Transverse colon (tissue), 4 donors: ENCODE measurements around the gene KAT2A. TPM values are rescaled to one million over a fixed set of nuclear protein-coding genes. Genes with fewer than 3 reads are reported as not detected.

Experiments
- DNase-seq: peaks from one replicate; pipeline ENCODE4 v3.0.0-alpha.2; 2019
- H3K27ac ChIP-seq, 4 donors: fragments of 200-600 bp; sonication (generic); 2 replicates each; pipeline ENCODE4 v1.5.1; 2016 to 2018; ENCODE audit warnings: inconsistent platforms in 4 of 4
- H3K27me3 ChIP-seq: fragments of 200-600 bp; sonication (generic); 2 replicates; pipeline ENCODE4 v1.5.1; 2017; ENCODE audit warnings: inconsistent platforms
- H3K36me3 ChIP-seq, 4 donors: fragments of 200-600 bp; sonication (generic); 2 replicates each; pipeline ENCODE4 v1.5.1; 2017 to 2019; ENCODE audit warnings: inconsistent platforms in 4 of 4
- H3K4me1 ChIP-seq, 4 donors: fragments of 200-600 bp; sonication (generic); 2 replicates each; pipeline ENCODE4 v1.5.1; 2017 to 2020; ENCODE audit warnings: inconsistent platforms in 4 of 4
- H3K4me3 ChIP-seq, 4 donors: fragments of 200-600 bp; sonication (generic); 1 replicate in 1 of 4; 2 replicates in 3 of 4; pipeline versions ENCODE4 v1.5.1 to v1.6.1; 2017 to 2019; ENCODE audit warnings: inconsistent platforms in 4 of 4
- H3K9me3 ChIP-seq, 2 donors: fragments of 200-600 bp; sonication (generic); 2 replicates each; pipeline ENCODE4 v1.5.1; 2017 to 2019; ENCODE audit warnings: inconsistent platforms in 2 of 2
- EP300 ChIP-seq: sonication (generic); formaldehyde crosslinking; IDR thresholded peaks from one replicate; pipeline ENCODE4 v1.6.1; 2017; ENCODE audit warnings: antibody characterized with exemption, low read depth
- POLR2A ChIP-seq: fragments of 450-650 bp; IDR thresholded peaks from one replicate; pipeline ENCODE4 v1.6.1; 2016; ENCODE audit warnings: antibody characterized with exemption, mild to moderate bottlenecking, moderate library complexity
- POLR2AphosphoS5 ChIP-seq, 3 donors: sonication (generic); formaldehyde crosslinking; IDR thresholded peaks; one replicate each; pipeline ENCODE4 v1.6.1; 2016; ENCODE audit warnings: antibody characterized with exemption in 3 of 3
- WGBS, 2 donors: methylation state at CpG; one replicate each; pipeline ENCODE4 v1.1.5; 2018; ENCODE audit warnings: low coverage in 1 of 2; 5-methylcytosine and 5-hydroxymethylcytosine counted together
- in situ Hi-C, 4 donors: fragments of 200-750 bp; cut with MboI; loops; one replicate each; pipeline versions ENCODE4 v1.15.0 to v1.15.1; 2017; ENCODE audit warnings: low sequenced_read_pairs in 3 of 4, low pct_ligation_motif_present in 1 of 4, low pct_unique_long_range_greater_than_20kb in 1 of 4
- intact Hi-C: fragments of 100-400 bp; cut with DNase I; formaldehyde crosslinking; loops from one replicate; pipeline ENCODE4 v1.15.1; 2023; ENCODE audit warnings: low total_unique reads
- total RNA-seq, 4 donors: library from RNA; depleted of rRNA; stranded (reverse); fragments of >200 nt; gene quantifications; one replicate each; pipeline ENCODE4 v1.1.0, GENCODE V29; 2016
- TF ChIP-seq, protein P1 (sequence below), 5 experiments: fragments of 200-600 bp in 3 of 5; fragments of 450-650 bp in 2 of 5; sonication (generic) in 3 of 5; IDR thresholded peaks; 1 replicate in 2 of 5; 2 replicates in 3 of 5; pipeline ENCODE4 v1.5.1; 2016 to 2017; ENCODE audit warnings: antibody characterized with exemption in 5 of 5, inconsistent platforms in 3 of 5, mild to moderate bottlenecking in 2 of 5, moderate library complexity in 1 of 5

KAT2A gene
- total RNA-seq, 4 donors from 2014 or later, result 16.9 to 154 (median 48.9) TPM

DNA sequence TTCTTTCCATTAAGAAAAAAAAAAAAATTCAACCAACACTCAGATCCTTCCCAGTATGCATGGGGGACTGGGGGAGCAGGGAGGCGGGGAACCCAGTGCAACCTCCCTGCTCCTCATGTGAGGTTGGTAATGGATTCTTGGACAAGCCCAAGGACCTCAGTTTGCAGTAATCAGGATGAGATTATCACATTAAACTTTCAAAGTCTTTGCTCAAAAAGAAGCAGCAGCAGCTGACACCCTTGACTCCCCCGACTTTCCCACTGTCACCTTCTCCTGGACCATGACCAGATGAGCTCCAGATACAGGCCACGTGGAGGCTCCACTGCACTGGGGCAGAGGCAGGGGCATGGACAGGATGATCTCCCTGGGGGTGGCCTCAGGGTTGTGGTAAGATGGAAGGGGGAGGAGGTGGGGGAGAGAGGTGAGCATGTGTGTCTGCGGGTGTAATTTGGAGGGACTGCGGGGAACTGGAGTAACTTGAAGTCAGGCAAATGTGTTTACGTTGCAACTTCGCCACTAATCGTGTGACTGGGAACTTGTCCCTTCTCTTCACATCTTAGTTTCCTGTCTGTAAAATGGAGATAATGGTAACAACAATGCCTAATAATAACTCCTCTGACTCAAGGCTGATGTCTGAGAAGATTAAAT, 42.6 kb downstream of the KAT2A start:
- Histone ChIP-seq H3K4me1 (no peaks in the 10 kb centered on the region), H3K9me3 (no peaks in the 10 kb centered on the region), H3K27me3 (peaks cover 6% of the 10 kb centered on the region), H3K36me3 (no peaks in the 10 kb centered on the region), H3K4me3 (no peak overlapping the region), H3K27ac (no peak overlapping the region)
- intact Hi-C loops, result no loop called here
- in situ Hi-C loops, result loop anchor here in 1 of 4 donors (25.0 kb wide), 1 partner anchor 341 kb away; the partner anchor contains the start of gene HAP1
- WGBS, 2 donors, result 59 to 83% methylated on average over 3 to 8 of the region's 8 CpGs
- TF ChIP-seq EP300 (no peak), POLR2AphosphoS5 (IDR thresholded peaks at IDR 0.05) (no peak), POLR2A (no peak)
- TF ChIP-seq, protein P1, sequence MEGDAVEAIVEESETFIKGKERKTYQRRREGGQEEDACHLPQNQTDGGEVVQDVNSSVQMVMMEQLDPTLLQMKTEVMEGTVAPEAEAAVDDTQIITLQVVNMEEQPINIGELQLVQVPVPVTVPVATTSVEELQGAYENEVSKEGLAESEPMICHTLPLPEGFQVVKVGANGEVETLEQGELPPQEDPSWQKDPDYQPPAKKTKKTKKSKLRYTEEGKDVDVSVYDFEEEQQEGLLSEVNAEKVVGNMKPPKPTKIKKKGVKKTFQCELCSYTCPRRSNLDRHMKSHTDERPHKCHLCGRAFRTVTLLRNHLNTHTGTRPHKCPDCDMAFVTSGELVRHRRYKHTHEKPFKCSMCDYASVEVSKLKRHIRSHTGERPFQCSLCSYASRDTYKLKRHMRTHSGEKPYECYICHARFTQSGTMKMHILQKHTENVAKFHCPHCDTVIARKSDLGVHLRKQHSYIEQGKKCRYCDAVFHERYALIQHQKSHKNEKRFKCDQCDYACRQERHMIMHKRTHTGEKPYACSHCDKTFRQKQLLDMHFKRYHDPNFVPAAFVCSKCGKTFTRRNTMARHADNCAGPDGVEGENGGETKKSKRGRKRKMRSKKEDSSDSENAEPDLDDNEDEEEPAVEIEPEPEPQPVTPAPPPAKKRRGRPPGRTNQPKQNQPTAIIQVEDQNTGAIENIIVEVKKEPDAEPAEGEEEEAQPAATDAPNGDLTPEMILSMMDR (IDR thresholded peaks at IDR 0.05), result no peak
- DNase-seq, result no peak

DNA sequence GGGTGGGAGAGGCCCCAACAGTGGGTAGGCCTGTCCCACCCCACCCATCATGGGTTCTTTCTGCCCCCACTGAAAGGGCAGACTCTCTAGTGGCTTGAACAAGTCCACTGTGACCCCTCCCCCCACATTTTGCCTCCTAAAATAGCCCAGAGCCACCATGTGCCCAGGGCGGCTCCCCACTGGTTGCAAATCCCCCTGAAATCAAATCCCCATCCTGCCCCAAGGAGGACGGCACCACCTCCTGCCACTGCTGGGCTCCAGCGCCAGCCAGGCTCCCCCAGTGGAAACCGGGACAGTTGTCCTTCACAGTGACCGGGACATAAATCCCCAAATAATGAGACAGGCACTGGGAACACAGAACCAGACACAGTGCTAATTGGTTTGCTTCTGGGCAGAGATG, 43.4 kb downstream of the KAT2A start:
- in situ Hi-C loops, result loop anchor here in 1 of 4 donors (25.0 kb wide), 1 partner anchor 340 kb away; the partner anchor contains the start of gene HAP1
- peaks cover 13% of the 10 kb centered on the region for H3K27me3 ChIP-seq
- TF ChIP-seq POLR2AphosphoS5 (IDR thresholded peaks at IDR 0.05) (no peak), EP300 (no peak), POLR2A (no peak)
- TF ChIP-seq, protein P1 (IDR thresholded peaks at IDR 0.05), result no peak
- H3K27ac ChIP-seq, result no peak overlapping the region
- 86% methylated on average over 5 of the region's 5 CpGs; no CpG with 5 or more reads in 1 of the 2 donors for whole genome bisulfite sequencing, 2 donors
- H3K9me3 ChIP-seq, result no peaks in the 10 kb centered on the region
- intact Hi-C loops, result no loop called here
- DNase-seq, result no peak
- no peak overlapping the region for H3K4me3 ChIP-seq
- H3K36me3 ChIP-seq, result no peaks in the 10 kb centered on the region
- H3K4me1 ChIP-seq, result peaks cover 0 to 1% (median under 1%) of the 10 kb centered on the region in 4 donors

DNA sequence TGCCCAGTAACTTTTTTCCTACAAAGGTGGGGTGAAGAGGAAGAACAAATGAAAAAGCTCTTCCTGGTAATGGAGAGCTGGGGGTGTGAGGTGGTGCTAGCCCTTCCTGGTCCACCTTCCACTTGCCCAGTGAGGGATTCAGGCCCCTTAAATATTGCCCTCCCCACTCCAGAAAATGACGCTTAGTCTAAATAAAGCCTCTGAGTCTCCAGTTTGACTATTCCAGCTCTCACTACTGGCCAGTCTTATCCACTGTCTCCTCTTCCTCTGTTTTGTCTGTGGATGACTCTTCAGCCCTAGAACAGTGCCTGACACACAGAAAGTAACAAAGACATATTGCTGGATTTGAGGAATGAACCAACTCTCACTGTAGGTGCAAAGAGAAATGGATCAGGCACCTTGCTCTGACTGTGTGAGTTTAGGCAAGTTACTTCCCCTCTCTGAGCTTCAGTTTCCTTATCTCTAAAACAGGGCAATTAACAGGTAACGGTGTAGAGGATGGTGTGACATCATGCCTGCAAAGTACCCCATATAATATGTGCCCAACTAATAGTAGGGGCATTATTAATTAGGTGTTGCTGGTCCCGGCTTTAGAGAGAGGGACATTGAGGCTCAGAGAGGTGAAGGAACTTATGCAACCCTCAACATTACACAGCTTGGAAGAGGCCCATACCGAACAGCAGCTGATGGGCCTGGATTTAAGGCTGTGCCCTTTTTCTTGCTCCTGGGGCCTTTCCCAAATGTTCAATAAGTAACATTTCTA, 44.2 kb downstream of the KAT2A start:
- TF ChIP-seq POLR2A (no peak), POLR2AphosphoS5 (IDR thresholded peaks at IDR 0.05) (no peak), EP300 (no peak)
- TF ChIP-seq, protein P1 (IDR thresholded peaks at IDR 0.05), result no peak
- DNase-seq, result no peak
- intact Hi-C loops, result no loop called here

DNA sequence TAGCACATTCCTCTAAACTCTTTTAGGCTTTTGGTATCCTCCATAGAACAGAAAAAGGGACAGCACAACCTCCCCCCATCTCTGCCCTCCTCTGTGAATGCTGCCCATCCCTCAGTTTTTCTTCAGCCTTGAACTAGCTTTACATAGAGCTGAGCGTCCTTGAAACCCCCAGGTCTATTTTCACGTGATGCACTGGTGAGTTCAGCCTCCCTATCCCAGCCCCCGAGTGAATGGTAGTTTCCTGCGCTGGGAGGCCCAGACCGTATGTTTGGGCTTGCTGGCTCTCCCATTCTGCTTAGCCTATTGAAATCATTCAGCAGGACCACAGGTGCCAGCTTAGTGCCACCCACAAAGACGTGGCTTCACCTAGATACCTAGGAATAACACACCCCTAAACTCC, 45.4 kb downstream of the KAT2A start:
- H3K27ac ChIP-seq, result no peak overlapping the region
- H3K4me1 ChIP-seq, result peaks cover 0 to 11% (median 5%) of the 10 kb centered on the region in 4 donors
- 84 to 86% methylated on average over 4 to 6 of the region's 6 CpGs for WGBS, 2 donors
- in situ Hi-C loops, result loop anchor here in 1 of 4 donors (25.0 kb wide), 1 partner anchor 338 kb away; the partner anchor contains the start of gene HAP1
- H3K27me3 ChIP-seq, result peaks cover 33% of the 10 kb centered on the region
- no peak for DNase-seq
- TF ChIP-seq, protein P1 (IDR thresholded peaks at IDR 0.05), result no peak
- no peak for TF ChIP-seq EP300
- TF ChIP-seq POLR2A, result no peak
- TF ChIP-seq POLR2AphosphoS5 (IDR thresholded peaks at IDR 0.05), result no peak
- H3K9me3 ChIP-seq, result no peaks in the 10 kb centered on the region
- H3K36me3 ChIP-seq, result no peaks in the 10 kb centered on the region
- intact Hi-C loops, result no loop called here
- H3K4me3 ChIP-seq, result no peak overlapping the region

More for the DNA sequence above, 44.2 kb downstream of the KAT2A start:
- Histone ChIP-seq H3K36me3 (no peaks in the 10 kb centered on the region), H3K27me3 (peaks cover 21% of the 10 kb centered on the region), H3K27ac (no peak overlapping the region), H3K4me1 (peaks cover 0 to 9% (median 4%) of the 10 kb centered on the region in 4 donors), H3K9me3 (no peaks in the 10 kb centered on the region), H3K4me3 (no peak overlapping the region)
- in situ Hi-C loops, result loop anchor here in 1 of 4 donors (25.0 kb wide), 1 partner anchor 340 kb away; the partner anchor contains the start of gene HAP1
- 80 to 83% methylated on average over 4 of the region's 4 CpGs for WGBS, 2 donors
